ENCODE data around the gene PHF12. TPM values are rescaled to one million over a fixed set of nuclear protein-coding genes. Genes with fewer than 3 reads are reported as not detected.

The PHF12 gene
- total and polyA plus RNA-seq, 2 of the 13 experiments (the other 11 are each of a cell fraction or from before 2014, with no cell fraction given): 9.8 to 17.1 TPM

GRCh38 chr17:28996554-28997096 lies 45.3 kb upstream of the PHF12 start (continued):
- TF ChIP-seq ZNF235 (CRISPR knock-in tag; IDR thresholded peaks at IDR 0.05; ENCODE audit: borderline replicate concordance): no peak
- no peak for TF ChIP-seq ZNF354B (CRISPR knock-in tag; IDR thresholded peaks at IDR 0.05)
- TF ChIP-seq ZBTB40 (IDR thresholded peaks at IDR 0.05): no peak
- TF ChIP-seq ZBTB40 (CRISPR knock-in tag; IDR thresholded peaks at IDR 0.05): no peak
- no peak for TF ChIP-seq SCMH1 (CRISPR knock-in tag; IDR thresholded peaks at IDR 0.05; ENCODE audit: borderline replicate concordance)
- TF ChIP-seq ZNF501 (CRISPR knock-in tag; IDR thresholded peaks at IDR 0.05): peak; percentile 59; the same call in 1 of the 2 replicates
- TF ChIP-seq NFE2 (CRISPR knock-in tag; IDR thresholded peaks at IDR 0.05): no peak
- TF ChIP-seq ZNF138 (CRISPR knock-in tag; IDR thresholded peaks at IDR 0.05; ENCODE audit: low read depth): no peak
- no peak for TF ChIP-seq TERF1 (CRISPR knock-in tag; IDR thresholded peaks at IDR 0.05)
- TF ChIP-seq ZBTB33 (CRISPR knock-in tag; IDR thresholded peaks at IDR 0.05): no peak
- TF ChIP-seq ZFP41 (CRISPR knock-in tag; IDR thresholded peaks at IDR 0.05; ENCODE audit: borderline replicate concordance): no peak
- no peak for TF ChIP-seq PREB (CRISPR knock-in tag; IDR thresholded peaks at IDR 0.05)
- no peak for TF ChIP-seq UBTF (CRISPR knock-in tag; IDR thresholded peaks at IDR 0.05)
